CD4-positive, CD25-positive, alpha-beta regulatory T cell (primary cell): ENCODE data around the gene MAP4K2. TPM values are rescaled to one million over a fixed set of nuclear protein-coding genes. Genes with fewer than 3 reads are reported as not detected.

Experiments used
- ATAC-seq, 2 donors: fragments of 150-1000 bp; cut with Tn5 transposase; one replicate each; pipeline ENCODE4 v1.10.0; 2021; ENCODE audit warnings: low read depth in 2 of 2, moderate number of reproducible peaks in 2 of 2, moderate library complexity in 1 of 2
- DNase-seq, 3 donors: peaks; one replicate each; pipeline versions ENCODE4 v3.0.0 to v3.0.0-alpha.2; 2012 to 2022; ENCODE audit warnings: mixed read lengths in 1 of 3
- H3K27ac ChIP-seq: one replicate; pipeline ENCODE4 v1.7.0; 2013; ENCODE audit warnings: mild to moderate bottlenecking, low read length; ENCODE audit not compliant: insufficient read depth, poor library complexity, severe bottlenecking
- H3K27me3 ChIP-seq: one replicate; pipeline ENCODE4 v1.7.0; 2013; ENCODE audit warnings: low read length; ENCODE audit not compliant: control insufficient read depth, insufficient read depth
- H3K36me3 ChIP-seq: one replicate; pipeline ENCODE4 v1.7.0; 2013; ENCODE audit warnings: mild to moderate bottlenecking, low read length, moderate library complexity; ENCODE audit not compliant: control insufficient read depth, insufficient read depth
- H3K4me1 ChIP-seq: 2 replicates; pipeline ENCODE4 v1.7.0; 2013; ENCODE audit warnings: mild to moderate bottlenecking, low read length; ENCODE audit not compliant: insufficient read depth, control insufficient read depth, poor library complexity, severe bottlenecking
- H3K4me3 ChIP-seq: one replicate; pipeline ENCODE4 v1.7.0; 2013; ENCODE audit warnings: low read depth, mild to moderate bottlenecking, low read length, moderate library complexity
- H3K9me3 ChIP-seq, 2 experiments: 1 replicate in 1 of 2; 2 replicates in 1 of 2; pipeline ENCODE4 v1.7.0; 2013; ENCODE audit warnings: low read length in 2 of 2, mild to moderate bottlenecking in 1 of 2, moderate library complexity in 1 of 2; ENCODE audit not compliant: control insufficient read depth in 2 of 2
- H3K27ac Mint-ChIP-seq, 3 donors: one replicate each; pipeline ENCODE4 v1.8.0; 2020 to 2022; ENCODE audit warnings: mild to moderate bottlenecking in 3 of 3, mixed read lengths in 3 of 3, moderate library complexity in 2 of 3
- H3K27me3 Mint-ChIP-seq: one replicate; pipeline ENCODE4 v1.8.0; 2022; ENCODE audit warnings: mild to moderate bottlenecking, mixed read lengths
- H3K36me3 Mint-ChIP-seq: one replicate; pipeline ENCODE4 v1.8.0; 2020; ENCODE audit warnings: mixed read lengths
- H3K4me1 Mint-ChIP-seq, 4 donors: one replicate each; pipeline ENCODE4 v1.8.0; 2020 to 2022; ENCODE audit warnings: mixed read lengths in 4 of 4, mild to moderate bottlenecking in 1 of 4
- H3K4me3 Mint-ChIP-seq, 4 donors: one replicate each; pipeline ENCODE4 v1.8.0; 2020 to 2022; ENCODE audit warnings: mild to moderate bottlenecking in 4 of 4, mixed read lengths in 4 of 4, moderate library complexity in 3 of 4
- H3K9me3 Mint-ChIP-seq, 7 donors: one replicate each; pipeline ENCODE4 v1.8.0; 2020 to 2022; ENCODE audit warnings: mixed read lengths in 7 of 7, mild to moderate bottlenecking in 3 of 7, moderate library complexity in 2 of 7
- polyA plus RNA-seq, 4 donors: library from polyadenylated mRNA; unstranded; fragments of 300-500 nt; fragmentation: Illumina TruSeq; gene quantifications; one replicate each; pipeline ENCODE4 v1.2.3, GENCODE V29; 2021
- total RNA-seq: library from RNA; stranded (reverse); gene quantifications from one replicate; pipeline ENCODE4 v1.2.3, GENCODE V29; 2022

Gene MAP4K2
- total and polyA plus RNA-seq, 5 donors from 2014 or later = 31.5 to 85.0 (median 35.2) TPM

DNA sequence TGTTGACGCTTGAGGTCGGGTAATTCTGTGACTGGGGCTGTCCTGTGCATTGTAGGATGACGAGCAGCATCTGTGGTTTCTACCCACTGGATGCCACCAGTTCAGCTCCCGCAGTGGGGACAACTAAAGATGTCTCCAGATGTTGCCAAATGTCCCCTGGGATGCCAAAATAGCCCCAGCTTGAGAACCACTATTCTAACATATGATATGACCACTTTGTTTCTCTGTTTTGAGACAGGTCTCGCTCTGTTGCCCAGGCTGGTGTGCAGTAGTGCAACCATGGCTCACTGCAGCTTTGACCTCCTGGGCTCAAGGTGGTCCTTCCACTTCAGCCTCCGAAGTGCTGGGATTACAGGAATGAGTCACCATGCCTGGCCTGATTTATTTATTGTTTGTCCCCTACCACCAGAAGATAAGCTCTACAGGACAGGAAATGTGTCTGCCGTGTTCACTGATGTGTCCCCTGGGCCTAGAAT is 11.7 kb upstream of the MAP4K2 start:
- Mint-ChIP-seq H3K36me3 (no peaks in the 10 kb centered on the region), H3K9me3 (peaks cover 0 to 1% (median 0%) of the 10 kb centered on the region in 7 donors), H3K4me1 (peaks cover 2 to 12% (median 9%) of the 10 kb centered on the region in 4 donors), H3K4me3 (no peak overlapping the region), H3K27ac (peak overlapping the region in 1 of 3 donors; percentile 48), H3K27me3 (peaks cover 12% of the 10 kb centered on the region)
- ATAC-seq = no peak
- no peak overlapping the region for H3K4me3 ChIP-seq
- H3K27me3 ChIP-seq = no peaks in the 10 kb centered on the region
- no peak overlapping the region for H3K27ac ChIP-seq
- no peak for DNase-seq
- H3K9me3 ChIP-seq = no peaks in the 10 kb centered on the region
- no peaks in the 10 kb centered on the region for H3K36me3 ChIP-seq
- peaks cover 9% of the 10 kb centered on the region for H3K4me1 ChIP-seq

GRCh38 chr11:64813826-64814225 is 10.8 kb upstream of the MAP4K2 start:
- ATAC-seq (no peak), DNase-seq (no peak)
- Mint-ChIP-seq H3K27me3 (peaks cover 12% of the 10 kb centered on the region), H3K9me3 (peaks cover 0 to 1% (median 0%) of the 10 kb centered on the region in 7 donors), H3K4me3 (peak overlapping the region in 3 of 4 donors; percentile 1 to 56 (median 29)), H3K4me1 (peaks cover 6 to 21% (median 9%) of the 10 kb centered on the region in 4 donors), H3K36me3 (no peaks in the 10 kb centered on the region), H3K27ac (no peak overlapping the region)
- Histone ChIP-seq H3K4me3 (no peak overlapping the region), H3K4me1 (peaks cover 18% of the 10 kb centered on the region), H3K27ac (no peak overlapping the region), H3K27me3 (no peaks in the 10 kb centered on the region), H3K36me3 (no peaks in the 10 kb centered on the region), H3K9me3 (no peaks in the 10 kb centered on the region)

DNA sequence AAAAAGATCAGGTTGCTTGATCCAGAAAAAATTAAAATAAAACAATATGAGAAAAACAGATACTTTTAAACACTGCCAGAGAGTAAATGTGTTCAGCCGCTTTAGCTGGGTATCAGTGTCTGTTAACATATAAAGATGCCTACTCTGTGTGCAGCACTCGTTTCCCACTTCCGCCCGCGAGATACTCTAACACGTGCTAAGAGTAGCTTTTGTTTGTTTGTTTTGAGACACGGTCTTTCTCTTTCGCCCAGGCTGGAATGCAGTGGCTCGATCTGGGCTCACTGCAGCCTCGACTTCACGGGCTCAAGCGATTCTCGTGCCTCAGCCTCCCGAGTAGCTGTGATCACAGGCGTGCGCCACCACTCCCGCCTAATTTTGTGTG is 7.9 kb upstream of the MAP4K2 start:
- Mint-ChIP-seq H3K9me3 (peaks cover 0 to 1% (median 0%) of the 10 kb centered on the region in 7 donors), H3K36me3 (peaks cover 12% of the 10 kb centered on the region), H3K27me3 (peaks cover 5% of the 10 kb centered on the region), H3K27ac (peak overlapping the region; percentile 87 to 95 (median 93)), H3K4me1 (peaks cover 6 to 31% (median 10%) of the 10 kb centered on the region in 4 donors), H3K4me3 (peak overlapping the region; percentile 93 to 98 (median 96))
- H3K4me3 ChIP-seq = peak overlapping the region; percentile 70
- H3K4me1 ChIP-seq = peaks cover 19% of the 10 kb centered on the region
- DNase-seq (peak in 2 of 3 donors; percentile 38 to 78), ATAC-seq (peak; percentile 72 to 73)
- H3K27me3 ChIP-seq = no peaks in the 10 kb centered on the region
- H3K27ac ChIP-seq = peak overlapping the region; percentile 88
- no peaks in the 10 kb centered on the region for H3K9me3 ChIP-seq
- peaks cover 2% of the 10 kb centered on the region for H3K36me3 ChIP-seq

DNA sequence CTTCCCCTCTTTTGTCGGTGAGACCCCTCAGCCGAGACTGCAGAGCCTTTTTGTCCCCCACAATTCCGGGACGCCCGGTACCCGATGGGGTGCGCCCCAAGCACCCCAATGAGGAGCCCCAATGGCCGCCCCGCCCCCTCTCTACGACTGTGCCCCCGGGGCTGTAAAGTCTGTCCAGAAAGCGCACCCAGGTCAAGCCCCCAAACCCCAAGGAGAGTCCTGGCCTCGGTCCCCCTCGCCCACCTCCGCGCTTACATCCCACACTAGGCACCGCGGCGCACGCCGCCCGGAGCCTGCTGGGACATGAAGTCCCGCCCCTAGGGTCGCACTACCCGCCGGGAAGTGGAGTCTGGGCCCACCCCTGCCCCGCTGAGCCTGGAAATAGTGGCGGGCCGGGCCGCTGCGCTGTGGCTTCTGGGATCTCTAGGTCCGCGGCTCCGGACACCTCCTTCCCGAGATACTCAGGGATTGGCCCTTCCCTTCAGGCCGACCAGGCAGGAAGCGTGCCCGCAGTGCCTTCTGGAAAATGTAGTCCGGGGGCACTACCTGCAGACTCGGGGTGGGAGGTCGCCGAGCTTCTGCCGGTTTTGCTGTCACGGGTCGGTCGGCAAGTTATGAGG is 7.4 kb upstream of the MAP4K2 start, which contains the start of gene MEN1:
TSS of gene MEN1 (minus strand) at position 281 of the 620 bp plus-strand sequence. CDS start 442 bp downstream, outside the sequence.
- Mint-ChIP-seq H3K9me3 (peaks cover 0 to 1% (median 0%) of the 10 kb centered on the region in 7 donors), H3K36me3 (peaks cover 13% of the 10 kb centered on the region), H3K4me3 (peak within 1 kb of the TSS; percentile 93 to 98 (median 96)), H3K4me1 (peaks cover 6 to 31% (median 10%) of the 10 kb centered on the region in 4 donors), H3K27me3 (peaks cover 5% of the 10 kb centered on the region), H3K27ac (peak within 1 kb of the TSS; percentile 87 to 95 (median 93))
- Histone ChIP-seq H3K4me3 (peak within 1 kb of the TSS; percentile 70), H3K36me3 (peaks cover 7% of the 10 kb centered on the region), H3K4me1 (peaks cover 19% of the 10 kb centered on the region), H3K9me3 (no peaks in the 10 kb centered on the region), H3K27me3 (no peaks in the 10 kb centered on the region), H3K27ac (peak within 1 kb of the TSS; percentile 88)
- ATAC-seq = peak; percentile 84 to 85
- peak; percentile 69 to 89 (median 82) for DNase-seq

GRCh38 chr11:64809781-64810241 is 6.8 kb upstream of the MAP4K2 start:
- peaks cover 0 to 1% (median 0%) of the 10 kb centered on the region in 7 donors for H3K9me3 Mint-ChIP-seq
- Histone ChIP-seq H3K27ac (peak overlapping the region; percentile 88), H3K9me3 (no peaks in the 10 kb centered on the region), H3K4me3 (peak overlapping the region; percentile 70), H3K27me3 (no peaks in the 10 kb centered on the region), H3K36me3 (peaks cover 11% of the 10 kb centered on the region), H3K4me1 (peaks cover 19% of the 10 kb centered on the region)
- peaks cover 13% of the 10 kb centered on the region for H3K36me3 Mint-ChIP-seq
- H3K4me3 Mint-ChIP-seq = peak overlapping the region; percentile 93 to 98 (median 96)
- H3K4me1 Mint-ChIP-seq = peaks cover 6 to 31% (median 10%) of the 10 kb centered on the region in 4 donors
- no peak for ATAC-seq
- no peak for DNase-seq
- H3K27ac Mint-ChIP-seq = peak overlapping the region; percentile 87 to 95 (median 93)
- H3K27me3 Mint-ChIP-seq = peaks cover 2% of the 10 kb centered on the region

DNA sequence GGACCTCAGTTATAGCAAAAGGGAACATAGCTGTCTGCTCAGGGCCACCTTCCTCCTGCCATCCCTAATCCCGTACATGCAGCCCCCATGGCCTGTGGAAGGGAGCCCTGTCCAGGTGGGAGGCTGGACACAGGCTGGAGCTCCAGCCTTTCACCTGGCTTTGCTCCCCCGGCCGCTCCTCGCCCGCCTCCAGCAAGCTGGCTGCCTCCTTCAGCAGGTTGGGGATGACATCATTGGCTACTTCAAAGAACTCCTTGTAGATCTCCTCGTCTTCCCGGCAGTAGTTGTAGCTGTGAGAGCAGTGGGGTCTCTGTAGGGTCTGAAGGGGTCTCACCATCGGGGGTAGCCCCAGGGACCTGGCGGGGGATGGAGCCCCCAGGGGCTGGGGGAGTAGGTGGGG is 2.5 kb upstream of the MAP4K2 start:
- Mint-ChIP-seq H3K27ac (peak overlapping the region in 1 of 3 donors; percentile 73), H3K4me1 (peaks cover 0 to 58% (median 14%) of the 10 kb centered on the region in 4 donors), H3K27me3 (no peaks in the 10 kb centered on the region), H3K4me3 (peak overlapping the region; percentile 19 to 87 (median 40)), H3K9me3 (no peaks in the 10 kb centered on the region), H3K36me3 (peaks cover 13% of the 10 kb centered on the region)
- DNase-seq = no peak
- no peak for ATAC-seq
- H3K27ac ChIP-seq = no peak overlapping the region
- peaks cover 17% of the 10 kb centered on the region for H3K36me3 ChIP-seq
- H3K4me1 ChIP-seq = peaks cover 49% of the 10 kb centered on the region
- no peaks in the 10 kb centered on the region for H3K27me3 ChIP-seq
- H3K9me3 ChIP-seq = no peaks in the 10 kb centered on the region
- H3K4me3 ChIP-seq = no peak overlapping the region

GRCh38 chr11:64804346-64805210 is 1.6 kb upstream of the MAP4K2 start:
- Mint-ChIP-seq H3K4me1 (peaks cover 0 to 54% (median 14%) of the 10 kb centered on the region in 4 donors), H3K36me3 (peaks cover 16% of the 10 kb centered on the region), H3K9me3 (no peaks in the 10 kb centered on the region), H3K27me3 (no peaks in the 10 kb centered on the region), H3K4me3 (peak overlapping the region; percentile 86 to 92 (median 91)), H3K27ac (peak overlapping the region in 1 of 3 donors; percentile 98)
- Histone ChIP-seq H3K36me3 (peaks cover 25% of the 10 kb centered on the region), H3K27me3 (no peaks in the 10 kb centered on the region), H3K9me3 (no peaks in the 10 kb centered on the region), H3K27ac (peak overlapping the region; percentile 96), H3K4me1 (peaks cover 41% of the 10 kb centered on the region), H3K4me3 (no peak overlapping the region)
- no peak for ATAC-seq
- DNase-seq = no peak
